Naive thymus-derived CD4-positive, alpha-beta T cell (primary cell): ENCODE measurements around the gene LRRC45. TPM values are rescaled to one million over a fixed set of nuclear protein-coding genes. Genes with fewer than 3 reads are reported as not detected.

Source experiments
- ATAC-seq: fragments of 150-1000 bp; cut with Tn5 transposase; 2 replicates; pipeline ENCODE4 v1.10.0; 2021; ENCODE audit warnings: mild to moderate bottlenecking, moderate library complexity
- CTCF ChIA-PET: fragments of 350-600 bp; sonication (Branson Sonifier 250); formaldehyde crosslinking; loops from one replicate; lab custom pipeline; 2021; ENCODE audit warnings: antibody characterized with exemption; lab: Charles Lee
- POLR2A ChIA-PET: fragments of 350-600 bp; sonication (Branson Sonifier 250); formaldehyde crosslinking; loops from one replicate; lab custom pipeline; 2021; ENCODE audit warnings: antibody characterized with exemption, inconsistent platforms; lab: Charles Lee
- DNase-seq, 9 donors: peaks; one replicate each; pipeline versions ENCODE4 v3.0.0 to v3.0.0-alpha.2; 2020 to 2022; ENCODE audit warnings: mixed read lengths in 1 of 9
- H3K27ac ChIP-seq: one replicate; pipeline ENCODE4 v1.7.0; 2013; ENCODE audit warnings: mild to moderate bottlenecking, low read depth, low read length, moderate library complexity
- H3K27me3 ChIP-seq, 2 donors: one replicate each; pipeline ENCODE4 v1.7.0; 2013; ENCODE audit warnings: low read length in 2 of 2, mild to moderate bottlenecking in 2 of 2, moderate library complexity in 2 of 2; ENCODE audit not compliant: control insufficient read depth in 2 of 2, insufficient read depth in 2 of 2
- H3K36me3 ChIP-seq, 3 experiments: 1 replicate in 2 of 3; 2 replicates in 1 of 3; pipeline ENCODE4 v1.7.0; 2013; ENCODE audit warnings: low read length in 3 of 3, mild to moderate bottlenecking in 3 of 3, moderate library complexity in 1 of 3; ENCODE audit not compliant: insufficient read depth in 3 of 3, control insufficient read depth in 2 of 3
- H3K4me1 ChIP-seq, 2 donors: one replicate each; pipeline ENCODE4 v1.7.0; 2013; ENCODE audit warnings: low read length in 2 of 2, mild to moderate bottlenecking in 2 of 2, moderate library complexity in 1 of 2; ENCODE audit not compliant: control insufficient read depth in 2 of 2, insufficient read depth in 2 of 2
- H3K4me3 ChIP-seq: 2 replicates; pipeline ENCODE4 v1.7.0; 2013; ENCODE audit warnings: mild to moderate bottlenecking, low read length
- H3K9me3 ChIP-seq, 3 experiments: 1 replicate in 2 of 3; 2 replicates in 1 of 3; pipeline ENCODE4 v1.7.0; 2013; ENCODE audit warnings: low read length in 3 of 3; ENCODE audit not compliant: control insufficient read depth in 2 of 3
- H3K27ac Mint-ChIP-seq, 9 donors: one replicate each; pipeline ENCODE4 v1.8.0; 2020 to 2022; ENCODE audit warnings: mixed read lengths in 9 of 9, mild to moderate bottlenecking in 8 of 9, moderate library complexity in 5 of 9, inconsistent platforms in 2 of 9
- H3K27me3 Mint-ChIP-seq, 5 donors: one replicate each; pipeline ENCODE4 v1.8.0; 2021 to 2022; ENCODE audit warnings: mixed read lengths in 5 of 5, mild to moderate bottlenecking in 1 of 5
- H3K36me3 Mint-ChIP-seq, 5 donors: one replicate each; pipeline ENCODE4 v1.8.0; 2020 to 2022; ENCODE audit warnings: mixed read lengths in 5 of 5, mild to moderate bottlenecking in 3 of 5, inconsistent platforms in 1 of 5
- H3K4me1 Mint-ChIP-seq, 7 donors: one replicate each; pipeline ENCODE4 v1.8.0; 2020 to 2022; ENCODE audit warnings: mixed read lengths in 7 of 7, mild to moderate bottlenecking in 3 of 7, inconsistent platforms in 1 of 7
- H3K4me3 Mint-ChIP-seq, 10 donors: one replicate each; pipeline ENCODE4 v1.8.0; 2020 to 2022; ENCODE audit warnings: mild to moderate bottlenecking in 10 of 10, mixed read lengths in 10 of 10, moderate library complexity in 6 of 10, inconsistent platforms in 2 of 10
- H3K9me3 Mint-ChIP-seq, 11 donors: one replicate each; pipeline ENCODE4 v1.8.0; 2020 to 2022; ENCODE audit warnings: mixed read lengths in 11 of 11, mild to moderate bottlenecking in 4 of 11, inconsistent platforms in 1 of 11, moderate library complexity in 1 of 11
- intact Hi-C, 2 donors: fragments of 100-400 bp; cut with micrococcal nuclease; formaldehyde crosslinking; loops; one replicate each; pipeline ENCODE4 v1.15.1; 2023
- polyA plus RNA-seq, 2 donors: library from polyadenylated mRNA; unstranded; fragments of 300-500 nt; fragmentation: Illumina TruSeq; gene quantifications; one replicate each; pipeline ENCODE4 v1.2.3, GENCODE V29; 2021
- total RNA-seq, 6 experiments: library from RNA in 5 of 6; stranded (reverse) in 5 of 6; gene quantifications; 1 replicate in 5 of 6; 2 replicates in 1 of 6; pipeline ENCODE4 v1.2.3 and lab custom pipeline; 2021 to 2026

Gene LRRC45
- total and polyA plus RNA-seq, 7 experiments from 2014 or later, result 4.1 to 39.1 (median 12.0) TPM

DNA sequence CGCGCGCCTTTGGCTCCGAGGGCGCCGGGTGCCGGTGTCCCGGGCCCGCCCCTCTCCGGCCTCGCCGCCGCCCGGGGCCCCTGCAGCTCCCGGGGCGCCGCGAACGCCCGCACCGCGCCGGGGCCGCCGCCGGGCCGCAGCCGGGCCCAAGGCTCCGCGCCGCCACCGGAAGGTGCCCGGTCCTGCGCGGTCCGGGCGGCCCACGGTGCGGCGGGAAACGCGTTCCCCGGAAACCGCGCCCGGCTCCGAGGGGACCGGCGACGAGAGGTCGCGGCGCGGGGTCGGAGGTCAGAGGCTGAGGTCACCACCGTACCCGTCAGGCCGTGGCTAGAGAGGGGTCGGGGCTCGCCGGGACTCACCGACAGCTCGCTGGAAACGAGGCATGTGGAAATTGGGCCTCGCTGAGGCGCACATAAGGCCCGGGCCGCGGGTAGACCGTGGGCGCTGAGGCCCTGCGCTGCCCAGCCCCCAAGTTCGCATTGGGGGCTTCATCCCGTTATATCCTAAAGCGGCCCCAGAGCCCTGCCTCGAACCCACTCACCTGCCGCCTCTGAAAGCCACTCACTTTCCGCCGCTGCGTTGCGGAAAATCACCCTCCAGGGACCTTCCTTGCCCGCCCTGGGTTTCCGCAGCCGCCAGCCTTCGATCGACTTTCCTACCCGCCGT lies 42.7 kb downstream of the LRRC45 start, which contains the start of gene DUS1L:
Gene DUS1L (minus strand): TSS at position 167 of the 666 bp plus-strand sequence. CDS start 745 bp downstream, outside the sequence.
- H3K4me3 Mint-ChIP-seq, result peak within 1 kb of the TSS; percentile 73 to 91 (median 82)
- no peaks in the 10 kb centered on the region for H3K27me3 ChIP-seq
- CTCF ChIA-PET, result interaction anchor here (0.6 kb wide), 1 partner anchor 479 kb away, joined by 3 read pairs; no protein-coding TSS in a partner anchor
- peaks cover 0 to 18% (median 10%) of the 10 kb centered on the region in 7 donors for H3K4me1 Mint-ChIP-seq
- peak; percentile 95 for ATAC-seq
- peak within 1 kb of the TSS; percentile 86 to 95 (median 93) for H3K27ac Mint-ChIP-seq
- no peaks in the 10 kb centered on the region for H3K27me3 Mint-ChIP-seq
- no peaks in the 10 kb centered on the region for H3K36me3 Mint-ChIP-seq
- H3K36me3 ChIP-seq, result peaks cover 0 to 30% (median 4%) of the 10 kb centered on the region in 3 experiments
- H3K9me3 ChIP-seq, result no peaks in the 10 kb centered on the region
- peaks cover 8 to 27% of the 10 kb centered on the region in 2 donors for H3K4me1 ChIP-seq
- DNase-seq, result peak; percentile 55 to 87 (median 71)
- peak within 1 kb of the TSS; percentile 66 for H3K4me3 ChIP-seq
- H3K9me3 Mint-ChIP-seq, result no peaks in the 10 kb centered on the region
- POLR2A ChIA-PET, result interaction anchor here (0.6 to 3.9 kb wide), 13 partner anchors 13 to 382 kb away, joined by 3 to 54 read pairs (median 5); partner anchors contain the start of genes ARL16, CENPX, GPS1 and HGS
- intact Hi-C loops, result loop anchor here (1.0 kb wide), 6 partner anchors 14 to 61 kb away; partner anchors contain the start of genes DCXR (in 1 of the 2), FASN (in 1 of the 2), GPS1 (in 1 of the 2) and LRRC45 (in 1 of the 2)
- peak within 1 kb of the TSS; percentile 86 for H3K27ac ChIP-seq

DNA sequence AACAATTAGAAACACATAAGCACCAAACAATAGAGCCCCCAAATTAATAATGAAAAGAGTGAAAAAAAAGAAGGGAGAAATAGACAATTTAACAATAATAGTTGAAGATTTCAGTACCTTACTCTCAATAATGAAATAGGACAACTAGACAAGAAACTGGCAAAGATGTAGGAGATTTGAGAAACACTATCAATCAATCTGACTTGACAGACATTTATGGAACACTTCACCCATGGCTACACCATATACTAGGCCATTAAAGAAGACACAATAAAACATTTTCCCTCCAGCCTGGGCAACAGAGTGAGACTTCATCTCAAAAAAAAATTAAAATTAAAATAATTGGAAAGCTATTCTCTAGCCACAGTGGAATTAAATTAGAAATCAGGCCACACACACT lies 47.5 kb downstream of the LRRC45 start:
- H3K4me1 Mint-ChIP-seq, result peaks cover 0 to 12% (median 5%) of the 10 kb centered on the region in 7 donors
- H3K36me3 Mint-ChIP-seq, result no peaks in the 10 kb centered on the region
- intact Hi-C loops, result no loop called here
- H3K9me3 Mint-ChIP-seq, result no peaks in the 10 kb centered on the region
- peak overlapping the region in 2 of 9 donors; percentile 17 to 51 for H3K27ac Mint-ChIP-seq
- ChIA-PET CTCF (no interaction called here), POLR2A (interaction anchor here (0.7 kb wide), 1 partner anchor 27 kb away, joined by 4 read pairs; no protein-coding TSS in a partner anchor)
- DNase-seq, result no peak
- Histone ChIP-seq H3K27me3 (no peaks in the 10 kb centered on the region), H3K4me1 (peaks cover 8% of the 10 kb centered on the region in 2 donors), H3K36me3 (no peaks in the 10 kb centered on the region), H3K27ac (no peak overlapping the region), H3K4me3 (no peak overlapping the region), H3K9me3 (no peaks in the 10 kb centered on the region)
- peaks cover 0 to 7% (median 0%) of the 10 kb centered on the region in 5 donors for H3K27me3 Mint-ChIP-seq
- H3K4me3 Mint-ChIP-seq, result no peak overlapping the region
- no peak for ATAC-seq

DNA sequence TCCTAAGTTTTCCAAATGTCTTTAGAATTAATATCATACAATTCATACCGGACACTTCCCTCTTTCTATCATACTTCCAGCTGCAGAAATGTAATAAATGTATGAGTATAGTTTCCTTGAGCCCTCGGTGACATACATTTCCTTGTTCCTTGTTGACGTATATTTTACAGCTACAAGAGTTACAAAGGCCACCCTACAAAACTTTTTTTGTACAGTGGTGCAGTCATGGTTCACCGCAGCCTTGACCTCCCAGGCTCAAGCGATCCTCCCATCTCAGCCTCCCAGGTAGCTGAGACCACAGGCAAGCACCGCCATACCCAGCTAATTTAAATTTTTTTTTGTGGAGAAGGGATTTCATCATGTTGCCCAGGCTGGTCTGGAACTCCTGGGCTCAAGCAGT lies 49.7 kb downstream of the LRRC45 start:
- H3K4me3 Mint-ChIP-seq, result no peak overlapping the region
- Histone ChIP-seq H3K36me3 (no peaks in the 10 kb centered on the region), H3K27me3 (no peaks in the 10 kb centered on the region), H3K27ac (no peak overlapping the region), H3K4me1 (no peaks in the 10 kb centered on the region), H3K4me3 (no peak overlapping the region), H3K9me3 (no peaks in the 10 kb centered on the region)
- no peaks in the 10 kb centered on the region for H3K9me3 Mint-ChIP-seq
- ChIA-PET POLR2A (interaction anchor here (0.7 kb wide), 1 partner anchor 21 kb away, joined by 4 read pairs; no protein-coding TSS in a partner anchor), CTCF (no interaction called here)
- no peak for DNase-seq
- no peaks in the 10 kb centered on the region for H3K4me1 Mint-ChIP-seq
- H3K27ac Mint-ChIP-seq, result no peak overlapping the region
- no peaks in the 10 kb centered on the region for H3K36me3 Mint-ChIP-seq
- ATAC-seq, result no peak
- intact Hi-C loops, result no loop called here
- peaks cover 0 to 7% (median 0%) of the 10 kb centered on the region in 5 donors for H3K27me3 Mint-ChIP-seq

DNA sequence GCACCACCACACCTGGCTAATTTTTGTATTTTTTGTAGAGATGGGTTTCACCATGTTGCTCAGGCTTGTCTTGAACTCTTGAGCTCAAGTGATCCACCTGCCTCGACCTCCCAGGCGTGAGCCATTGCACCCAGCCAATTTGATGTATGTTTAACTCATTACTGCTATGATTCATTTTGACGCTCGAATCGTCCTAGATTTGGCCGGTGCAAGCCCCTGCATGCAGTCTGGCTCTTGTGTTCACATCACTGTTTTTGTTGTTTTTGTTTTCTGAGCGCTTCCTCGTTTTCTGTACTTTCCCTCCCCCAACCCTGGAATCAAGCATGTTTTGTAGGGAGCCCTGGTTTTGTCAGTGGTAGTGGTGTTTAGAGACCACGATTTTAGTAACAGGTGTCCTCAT lies 50.3 kb downstream of the LRRC45 start:
- no peaks in the 10 kb centered on the region for H3K4me1 Mint-ChIP-seq
- peaks cover 0 to 3% (median 0%) of the 10 kb centered on the region in 5 donors for H3K36me3 Mint-ChIP-seq
- peaks cover 0 to 7% (median 0%) of the 10 kb centered on the region in 5 donors for H3K27me3 Mint-ChIP-seq
- Histone ChIP-seq H3K4me1 (no peaks in the 10 kb centered on the region), H3K4me3 (no peak overlapping the region), H3K36me3 (peaks cover 0 to 6% (median 0%) of the 10 kb centered on the region in 3 experiments), H3K27ac (no peak overlapping the region), H3K27me3 (no peaks in the 10 kb centered on the region), H3K9me3 (no peaks in the 10 kb centered on the region)
- ATAC-seq, result no peak
- ChIA-PET CTCF (no interaction called here), POLR2A (no interaction called here)
- intact Hi-C loops, result no loop called here
- H3K9me3 Mint-ChIP-seq, result no peaks in the 10 kb centered on the region
- H3K4me3 Mint-ChIP-seq, result no peak overlapping the region
- no peak for DNase-seq
- H3K27ac Mint-ChIP-seq, result no peak overlapping the region

GRCh38 chr17:82076018-82076784 lies 53.1 kb downstream of the LRRC45 start:
- Mint-ChIP-seq H3K27me3 (peaks cover 0 to 7% (median 0%) of the 10 kb centered on the region in 5 donors), H3K9me3 (no peaks in the 10 kb centered on the region), H3K4me1 (no peaks in the 10 kb centered on the region), H3K4me3 (no peak overlapping the region), H3K36me3 (peaks cover 0 to 8% (median 0%) of the 10 kb centered on the region in 5 donors), H3K27ac (peak overlapping the region in 1 of 9 donors; percentile 56)
- Histone ChIP-seq H3K4me1 (no peaks in the 10 kb centered on the region), H3K9me3 (no peaks in the 10 kb centered on the region), H3K36me3 (peaks cover 0 to 29% (median 0%) of the 10 kb centered on the region in 3 experiments), H3K27ac (no peak overlapping the region), H3K27me3 (no peaks in the 10 kb centered on the region), H3K4me3 (no peak overlapping the region)
- ChIA-PET POLR2A (interaction anchor here (0.7 kb wide), 1 partner anchor 408 kb away, joined by 5 read pairs; no protein-coding TSS in a partner anchor), CTCF (interaction anchor here (0.6 to 1.0 kb wide), 2 partner anchors 39 to 365 kb away, joined by 4 to 6 read pairs; partner anchors contain the start of gene DCXR)
- ATAC-seq (no peak), DNase-seq (no peak)
- intact Hi-C loops, result no loop called here
